Esophagus muscularis mucosa (tissue), 3 donors: ENCODE results near the gene DLGAP5.

ENCODE experiments used
- CTCF ChIP-seq, 3 experiments: fragments of 200-600 bp in 2 of 3; fragments of 450-650 bp in 1 of 3; sonication (generic) in 2 of 3; IDR thresholded peaks; one replicate each; pipeline ENCODE4 v1.5.1; 2017 to 2019; ENCODE audit warnings: antibody characterized with exemption in 3 of 3, mild to moderate bottlenecking in 2 of 3, moderate library complexity in 1 of 3
- POLR2A ChIP-seq: fragments of 450-650 bp; IDR thresholded peaks from one replicate; pipeline ENCODE4 v1.6.1; 2017; ENCODE audit warnings: antibody characterized with exemption, moderate library complexity, mild to moderate bottlenecking, low read depth

GRCh38 chr14:55180434-55180833 is 11.0 kb downstream of the DLGAP5 start:
- TF ChIP-seq POLR2A = no peak
- TF ChIP-seq CTCF (IDR thresholded peaks at IDR 0.05) = no peak
